ENCODE results near the gene NT5DC2.
A peak's percentile ranks its signal among the peaks of the same experiment; 100 is the strongest.

The NT5DC2 gene

GRCh38 chr3:52498137-52499054, 35.3 kb downstream of the NT5DC2 start:
- TF ChIP-seq POLR2A (IDR thresholded peaks at IDR 0.05; ENCODE audit: extremely low read depth, insufficient read length) (no peak), MYC (IDR thresholded peaks at IDR 0.05; ENCODE audit: low read depth, low read length) (peak; percentile 51), CTCF (IDR thresholded peaks at IDR 0.05; ENCODE audit: low read depth, low read length) (no peak), MAX (IDR thresholded peaks at IDR 0.05; ENCODE audit: low read depth, low read length) (peak; percentile 66)
- DNase-seq (ENCODE audit: low read depth) = peak; percentile 98
- peak overlapping the region; percentile 39 for H3K4me3 ChIP-seq (ENCODE audit: low read depth, low read length)

GRCh38 chr3:52495777-52496602, 37.7 kb downstream of the NT5DC2 start:
- DNase-seq (ENCODE audit: low read depth) = peak; percentile 71
- TF ChIP-seq POLR2A (IDR thresholded peaks at IDR 0.05; ENCODE audit: extremely low read depth, insufficient read length) = no peak
- TF ChIP-seq MAX (IDR thresholded peaks at IDR 0.05; ENCODE audit: low read depth, low read length) = peak; percentile 70
- TF ChIP-seq CTCF (IDR thresholded peaks at IDR 0.05; ENCODE audit: low read depth, low read length) = no peak
- TF ChIP-seq MYC (IDR thresholded peaks at IDR 0.05; ENCODE audit: low read depth, low read length) = no peak; the same call in 1 of the 2 replicates
- peak overlapping the region; percentile 66 for H3K4me3 ChIP-seq (ENCODE audit: low read depth, low read length)

GRCh38 chr3:52494886-52495495, 38.7 kb downstream of the NT5DC2 start, which contains the start of gene STAB1:
STAB1 (plus strand) TSS chr3:52495338; CDS start chr3:52495414, 76 bp downstream.
- peak; percentile 68 for DNase-seq (ENCODE audit: low read depth)
- TF ChIP-seq CTCF (IDR thresholded peaks at IDR 0.05; ENCODE audit: low read depth, low read length) (no peak), MAX (IDR thresholded peaks at IDR 0.05; ENCODE audit: low read depth, low read length) (no peak; the same call in 1 of the 2 replicates), POLR2A (IDR thresholded peaks at IDR 0.05; ENCODE audit: extremely low read depth, insufficient read length) (no peak), MYC (IDR thresholded peaks at IDR 0.05; ENCODE audit: low read depth, low read length) (no peak)
- peak within 1 kb of the TSS; percentile 66 for H3K4me3 ChIP-seq (ENCODE audit: low read depth, low read length)

GRCh38 chr3:52494445-52494844, 39.2 kb downstream of the NT5DC2 start:
- DNase-seq (ENCODE audit: low read depth) = no peak
- no peak overlapping the region for H3K4me3 ChIP-seq (ENCODE audit: low read depth, low read length)
- no peak for TF ChIP-seq MAX (IDR thresholded peaks at IDR 0.05; ENCODE audit: low read depth, low read length)
- no peak for TF ChIP-seq CTCF (IDR thresholded peaks at IDR 0.05; ENCODE audit: low read depth, low read length)
- no peak for TF ChIP-seq MYC (IDR thresholded peaks at IDR 0.05; ENCODE audit: low read depth, low read length)
- no peak for TF ChIP-seq POLR2A (IDR thresholded peaks at IDR 0.05; ENCODE audit: extremely low read depth, insufficient read length)
